Measurements from ENCODE around the gene DPH3. TPM values are rescaled to one million over a fixed set of nuclear protein-coding genes. Genes with fewer than 3 reads are reported as not detected.

Gene DPH3
- total and polyA plus RNA-seq, 2 of the 8 experiments (the other 6 are each of a cell fraction or from before 2014, with no cell fraction given): 9.8 to 40.1 TPM

GRCh38 chr3:16299746-16300145 is 35.0 kb upstream of the DPH3 start (continued):
- TF ChIP-seq CHD7 (IDR thresholded peaks at IDR 0.05; ENCODE audit: insufficient replicate concordance, low read length) (no peak), RBBP5 (IDR thresholded peaks at IDR 0.05; ENCODE audit: borderline replicate concordance, low read depth, low read length) (no peak), TEAD4 (IDR thresholded peaks at IDR 0.05; ENCODE audit: low read depth, low read length) (no peak), BACH1 (IDR thresholded peaks at IDR 0.05; ENCODE audit: low read length) (no peak), HDAC6 (IDR thresholded peaks at IDR 0.05; ENCODE audit: low read depth, low read length) (no peak), NANOG (IDR thresholded peaks at IDR 0.05; ENCODE audit: insufficient read depth, low read depth, low read length, poor library complexity, severe bottlenecking) (no peak), KDM4A (IDR thresholded peaks at IDR 0.05; ENCODE audit: low read depth, low read length, severe bottlenecking) (no peak), JUND (IDR thresholded peaks at IDR 0.05; ENCODE audit: low read length) (no peak), CBX8 (IDR thresholded peaks at IDR 0.05; ENCODE audit: borderline replicate concordance, low read depth, low read length) (no peak)
